ENCODE results near the gene TOP2A.

TOP2A gene

GRCh38 chr17:40458851-40459482, 41.3 kb upstream of the TOP2A start:
- no peak for TF ChIP-seq CTCF (IDR thresholded peaks at IDR 0.05; ENCODE audit: borderline replicate concordance, control extremely low read depth, extremely low read depth, insufficient read depth, missing control alignments)
- no peak for DNase-seq (ENCODE audit: low spot score)
- in situ Hi-C loops (cut with MboI; ENCODE audit: low sequenced_read_pairs, unreplicated experiment) = no loop called here

GRCh38 chr17:40457964-40458791, 40.5 kb upstream of the TOP2A start:
- no peak for TF ChIP-seq CTCF (IDR thresholded peaks at IDR 0.05; ENCODE audit: borderline replicate concordance, control extremely low read depth, extremely low read depth, insufficient read depth, missing control alignments)
- DNase-seq (ENCODE audit: low spot score) = no peak
- in situ Hi-C loops (cut with MboI; ENCODE audit: low sequenced_read_pairs, unreplicated experiment) = no loop called here

GRCh38 chr17:40457369-40457768, 39.7 kb upstream of the TOP2A start:
- TF ChIP-seq CTCF (IDR thresholded peaks at IDR 0.05; ENCODE audit: borderline replicate concordance, control extremely low read depth, extremely low read depth, insufficient read depth, missing control alignments) = no peak
- DNase-seq (ENCODE audit: low spot score) = no peak
- in situ Hi-C loops (cut with MboI; ENCODE audit: low sequenced_read_pairs, unreplicated experiment) = no loop called here

GRCh38 chr17:40456396-40456951, 38.8 kb upstream of the TOP2A start:
- TF ChIP-seq CTCF (IDR thresholded peaks at IDR 0.05; ENCODE audit: borderline replicate concordance, control extremely low read depth, extremely low read depth, insufficient read depth, missing control alignments) = no peak
- no peak for DNase-seq (ENCODE audit: low spot score)
- in situ Hi-C loops (cut with MboI; ENCODE audit: low sequenced_read_pairs, unreplicated experiment) = no loop called here

GRCh38 chr17:40454613-40454995, 36.9 kb upstream of the TOP2A start:
- in situ Hi-C loops (cut with MboI; ENCODE audit: low sequenced_read_pairs, unreplicated experiment) = no loop called here
- no peak for TF ChIP-seq CTCF (IDR thresholded peaks at IDR 0.05; ENCODE audit: borderline replicate concordance, control extremely low read depth, extremely low read depth, insufficient read depth, missing control alignments)
- DNase-seq (ENCODE audit: low spot score) = no peak

- in situ Hi-C loops (cut with MboI; ENCODE audit: low sequenced_read_pairs, unreplicated experiment) = no loop called here
- no peak for DNase-seq (ENCODE audit: low spot score)
- no peak for TF ChIP-seq CTCF (IDR thresholded peaks at IDR 0.05; ENCODE audit: borderline replicate concordance, control extremely low read depth, extremely low read depth, insufficient read depth, missing control alignments)
Observed at GRCh38 chr17:40453881-40454612, 36.4 kb upstream of the TOP2A start.

All from GM13976 (cell line).